Right atrium auricular region (tissue), 2 donors: ENCODE data around the gene SPATA3. TPM values are rescaled to one million over a fixed set of nuclear protein-coding genes. Genes with fewer than 3 reads are reported as not detected.

Experiments
- DNase-seq: peaks from one replicate; pipeline ENCODE4 v3.0.0-alpha.2; 2019; ENCODE audit warnings: low spot score
- H3K27ac ChIP-seq, 2 donors: fragments of 200-600 bp; sonication (generic); 1 replicate in 1 of 2; 2 replicates in 1 of 2; pipeline ENCODE4 v1.5.1; 2016 to 2019
- H3K27me3 ChIP-seq, 2 donors: fragments of 200-600 bp; sonication (generic); one replicate each; pipeline versions ENCODE4 v1.5.1 to v1.6.0; 2017 to 2019
- H3K36me3 ChIP-seq: fragments of 200-600 bp; sonication (generic); one replicate; pipeline ENCODE4 v1.5.1; 2016
- H3K4me1 ChIP-seq, 2 donors: fragments of 200-600 bp; sonication (generic); one replicate each; pipeline versions ENCODE4 v1.5.1 to v1.6.0; 2017 to 2019
- H3K4me3 ChIP-seq, 2 donors: fragments of 200-600 bp; sonication (generic); 1 replicate in 1 of 2; 2 replicates in 1 of 2; pipeline ENCODE4 v1.5.1; 2017 to 2019; ENCODE audit warnings: mild to moderate bottlenecking in 1 of 2, moderate library complexity in 1 of 2
- H3K9me3 ChIP-seq, 2 donors: fragments of 200-600 bp; sonication (generic); one replicate each; pipeline ENCODE4 v1.5.1; 2019
- CTCF ChIP-seq, 2 donors: fragments of 200-600 bp; sonication (generic); IDR thresholded peaks; one replicate each; pipeline ENCODE4 v1.5.1; 2019; ENCODE audit warnings: antibody characterized with exemption in 2 of 2
- total RNA-seq, 2 donors: library from RNA; depleted of rRNA; stranded (reverse); fragments of >200 nt; gene quantifications; one replicate each; pipeline ENCODE4 v1.1.0, GENCODE V29; 2016

Gene SPATA3
- total RNA-seq, 2 donors from 2014 or later, result not detected

GRCh38 chr2:230950874-230951339, 45.0 kb upstream of the SPATA3 start:
- TF ChIP-seq CTCF (IDR thresholded peaks at IDR 0.05), result no peak
- no peaks in the 10 kb centered on the region for H3K27me3 ChIP-seq
- H3K4me3 ChIP-seq, result no peak overlapping the region
- H3K36me3 ChIP-seq, result no peaks in the 10 kb centered on the region
- no peak for DNase-seq
- no peaks in the 10 kb centered on the region for H3K9me3 ChIP-seq
- no peak overlapping the region for H3K27ac ChIP-seq
- no peaks in the 10 kb centered on the region for H3K4me1 ChIP-seq

- no peak for TF ChIP-seq CTCF (IDR thresholded peaks at IDR 0.05)
- H3K4me3 ChIP-seq, result no peak overlapping the region
- no peaks in the 10 kb centered on the region for H3K9me3 ChIP-seq
- H3K27ac ChIP-seq, result no peak overlapping the region
- no peaks in the 10 kb centered on the region for H3K4me1 ChIP-seq
- H3K36me3 ChIP-seq, result no peaks in the 10 kb centered on the region
- no peaks in the 10 kb centered on the region for H3K27me3 ChIP-seq
- DNase-seq, result no peak
These were observed 44.5 kb upstream of the SPATA3 start for GRCh38 chr2:230951396-230951795.

- no peak overlapping the region for H3K4me3 ChIP-seq
- H3K4me1 ChIP-seq, result peaks cover 0 to under 1% of the 10 kb centered on the region in 2 donors
- H3K27ac ChIP-seq, result no peak overlapping the region
- no peak for TF ChIP-seq CTCF (IDR thresholded peaks at IDR 0.05)
- DNase-seq, result no peak
- H3K27me3 ChIP-seq, result no peaks in the 10 kb centered on the region
- H3K9me3 ChIP-seq, result no peaks in the 10 kb centered on the region
- H3K36me3 ChIP-seq, result no peaks in the 10 kb centered on the region
These were observed 43.5 kb upstream of the SPATA3 start for GRCh38 chr2:230952226-230952956.

- H3K27ac ChIP-seq, result no peak overlapping the region
- no peak for DNase-seq
- H3K4me3 ChIP-seq, result no peak overlapping the region
- H3K27me3 ChIP-seq, result no peaks in the 10 kb centered on the region
- H3K9me3 ChIP-seq, result no peaks in the 10 kb centered on the region
- peaks cover 0 to 10% of the 10 kb centered on the region in 2 donors for H3K4me1 ChIP-seq
- H3K36me3 ChIP-seq, result no peaks in the 10 kb centered on the region
- TF ChIP-seq CTCF (IDR thresholded peaks at IDR 0.05), result no peak
These were observed 42.1 kb upstream of the SPATA3 start for GRCh38 chr2:230953845-230954244.

GRCh38 chr2:230954746-230955145, 41.2 kb upstream of the SPATA3 start:
- no peak overlapping the region for H3K4me3 ChIP-seq
- no peaks in the 10 kb centered on the region for H3K27me3 ChIP-seq
- no peak overlapping the region for H3K27ac ChIP-seq
- no peaks in the 10 kb centered on the region for H3K36me3 ChIP-seq
- H3K9me3 ChIP-seq, result no peaks in the 10 kb centered on the region
- no peak for DNase-seq
- peaks cover 0 to 10% of the 10 kb centered on the region in 2 donors for H3K4me1 ChIP-seq
- no peak for TF ChIP-seq CTCF (IDR thresholded peaks at IDR 0.05)
